Thoracic aorta (tissue), 2 donors: Measurements from ENCODE around the gene CTCFL. TPM values are rescaled to one million over a fixed set of nuclear protein-coding genes. Genes with fewer than 3 reads are reported as not detected.

Experiments
- ATAC-seq: fragments of 150-250 bp; one replicate; pipeline ENCODE4 v1.8.0; 2017; ENCODE audit warnings: low read depth; ENCODE audit not compliant: insufficient number of reproducible peaks, low FRiP score
- DNase-seq: peaks from one replicate; pipeline ENCODE4 v3.0.0-alpha.2; 2020; ENCODE audit warnings: low spot score
- H3K27ac ChIP-seq, 2 donors: fragments of 200-600 bp; sonication (generic); 1 replicate in 1 of 2; 2 replicates in 1 of 2; pipeline ENCODE4 v1.5.1; 2016; ENCODE audit warnings: mild to moderate bottlenecking in 2 of 2, moderate library complexity in 2 of 2
- H3K27me3 ChIP-seq: fragments of 200-600 bp; sonication (generic); replicated peaks from 2 replicates; pipeline ENCODE4 v1.6.0; 2016; ENCODE audit warnings: mild to moderate bottlenecking; ENCODE audit not compliant: insufficient read depth
- H3K36me3 ChIP-seq: fragments of 200-600 bp; sonication (generic); one replicate; pipeline ENCODE4 v1.5.1; 2016
- H3K4me1 ChIP-seq, 2 donors: fragments of 200-600 bp; sonication (generic); 1 replicate in 1 of 2; 2 replicates in 1 of 2; pipeline versions ENCODE4 v1.5.1 to v1.6.0; 2016; ENCODE audit warnings: low read depth in 2 of 2, mild to moderate bottlenecking in 1 of 2; ENCODE audit not compliant: control insufficient read depth in 1 of 2
- H3K4me3 ChIP-seq: fragments of 200-600 bp; sonication (generic); 2 replicates; pipeline ENCODE4 v1.5.1; 2016; ENCODE audit warnings: mild to moderate bottlenecking
- H3K9me3 ChIP-seq: fragments of 200-600 bp; sonication (generic); 2 replicates; pipeline ENCODE4 v1.5.1; 2016
- CTCF ChIP-seq: fragments of 200-600 bp; sonication (generic); IDR thresholded peaks from one replicate; pipeline ENCODE4 v1.5.1; 2019; ENCODE audit warnings: antibody characterized with exemption
- total RNA-seq, 2 donors: library from RNA; depleted of rRNA; stranded (reverse); fragments of >200 nt; gene quantifications; one replicate each; pipeline versions ENCODE4 v1.1.0 to v1.2.3, GENCODE V29; 2016

CTCFL gene
- total RNA-seq, 2 donors from 2014 or later: not detected

DNA sequence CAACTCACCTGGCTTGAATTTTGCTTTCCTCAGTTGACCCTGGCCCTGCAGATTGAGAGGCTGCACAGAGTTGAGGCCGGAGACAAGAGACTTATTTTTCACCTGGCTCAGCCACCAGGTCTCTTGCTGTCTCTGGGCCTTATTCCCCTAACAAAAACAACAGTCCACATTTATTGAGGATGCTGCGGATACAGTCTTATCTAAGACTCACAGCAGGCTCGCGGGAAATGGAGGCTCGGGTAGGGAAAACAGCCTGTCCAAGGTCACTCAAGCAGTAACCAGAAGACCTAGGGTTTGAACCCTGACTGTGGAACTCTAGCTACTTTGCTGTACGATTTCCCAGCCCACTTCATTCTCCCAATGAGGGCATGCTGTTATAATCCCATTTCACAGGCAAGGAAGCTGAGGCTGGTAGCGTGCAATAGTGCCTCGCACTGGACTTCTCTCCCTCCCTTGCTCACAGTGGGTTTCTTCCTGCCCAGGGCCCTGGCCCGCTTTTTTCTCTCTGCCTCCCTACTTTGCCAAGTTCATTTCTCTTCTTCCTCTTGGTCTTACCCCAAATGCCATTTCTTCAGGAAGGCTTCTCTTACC is 76.1 kb downstream of the CTCFL start:
- DNase-seq (no peak), ATAC-seq (no peak)
- Histone ChIP-seq H3K9me3 (no peaks in the 10 kb centered on the region), H3K4me3 (no peak overlapping the region), H3K27me3 (no peaks in the 10 kb centered on the region), H3K36me3 (no peaks in the 10 kb centered on the region), H3K27ac (no peak overlapping the region), H3K4me1 (peaks cover 18 to 42% of the 10 kb centered on the region in 2 donors)
- no peak for TF ChIP-seq CTCF

Other genes with a start within 250 kb of the CTCFL start
- gene SPO11, start 195.3 kb downstream of the CTCFL start, total RNA-seq: not detected
- 10 to 100 TPM; 15.0 to 20.4 TPM for gene RAE1, start 173.9 kb downstream of the CTCFL start, total RNA-seq
- gene RBM38, start 133.7 kb downstream of the CTCFL start, total RNA-seq: 10 to 100 TPM in 1 of 2 donors, 1 to 10 TPM in 1; 9.6 to 24.8 TPM
- 1 to 10 TPM in 1 of 2 donors, under 1 TPM in 1; 0.56 to 4.2 TPM for gene PCK1, start 36.0 kb upstream of the CTCFL start, total RNA-seq
- gene ZBP1, start 95.3 kb upstream of the CTCFL start, total RNA-seq: 1 to 10 TPM; 4.1 to 6.1 TPM
- 100 to 1,000 TPM in 1 of 2 donors, 10 to 100 TPM in 1; 68.4 to 104 TPM for gene PMEPA1, start 184.9 kb upstream of the CTCFL start, total RNA-seq